MV-4-11 (cell line): ENCODE results near the gene PRKCE.
A peak's percentile ranks its signal among the peaks of the same experiment; 100 is the strongest.
"Not testable (repeated sequence)": the region's sequence is repeated elsewhere in the genome, so short reads cannot be mapped to it uniquely, and the experiment has no call there.

Experiments
- DNase-seq: peaks from one replicate; lab custom pipeline; 2025; lab: John Stamatoyannopoulos, UW

The PRKCE gene

DNA sequence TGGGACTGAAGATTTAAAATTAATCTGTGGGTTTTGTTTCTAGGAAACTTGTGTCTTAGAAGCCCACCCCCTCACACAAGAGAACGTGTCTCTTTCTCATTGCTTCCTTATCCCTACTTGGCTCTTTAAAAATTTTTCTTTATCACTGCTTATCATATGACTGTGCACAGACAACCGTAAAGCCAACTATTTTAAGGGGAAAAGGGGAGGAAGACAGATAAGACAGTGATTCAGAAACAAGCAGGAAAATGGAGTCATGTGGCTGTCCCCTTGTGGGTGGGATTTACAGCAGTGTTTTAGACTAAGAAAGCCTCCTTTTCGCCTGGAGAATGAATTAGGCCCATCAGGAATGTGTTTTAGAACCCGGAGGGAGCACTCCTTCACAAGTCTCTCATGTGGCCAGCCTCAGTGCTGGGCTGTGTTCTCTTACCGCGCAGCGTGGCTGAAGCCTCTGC is 17.6 kb downstream of the PRKCE start:
- no peak for DNase-seq

- no peak for DNase-seq
These were observed 19.2 kb downstream of the PRKCE start for GRCh38 chr2:45670646-45671045.

GRCh38 chr2:45672138-45672537 is 20.7 kb downstream of the PRKCE start:
- DNase-seq, result no peak

DNA sequence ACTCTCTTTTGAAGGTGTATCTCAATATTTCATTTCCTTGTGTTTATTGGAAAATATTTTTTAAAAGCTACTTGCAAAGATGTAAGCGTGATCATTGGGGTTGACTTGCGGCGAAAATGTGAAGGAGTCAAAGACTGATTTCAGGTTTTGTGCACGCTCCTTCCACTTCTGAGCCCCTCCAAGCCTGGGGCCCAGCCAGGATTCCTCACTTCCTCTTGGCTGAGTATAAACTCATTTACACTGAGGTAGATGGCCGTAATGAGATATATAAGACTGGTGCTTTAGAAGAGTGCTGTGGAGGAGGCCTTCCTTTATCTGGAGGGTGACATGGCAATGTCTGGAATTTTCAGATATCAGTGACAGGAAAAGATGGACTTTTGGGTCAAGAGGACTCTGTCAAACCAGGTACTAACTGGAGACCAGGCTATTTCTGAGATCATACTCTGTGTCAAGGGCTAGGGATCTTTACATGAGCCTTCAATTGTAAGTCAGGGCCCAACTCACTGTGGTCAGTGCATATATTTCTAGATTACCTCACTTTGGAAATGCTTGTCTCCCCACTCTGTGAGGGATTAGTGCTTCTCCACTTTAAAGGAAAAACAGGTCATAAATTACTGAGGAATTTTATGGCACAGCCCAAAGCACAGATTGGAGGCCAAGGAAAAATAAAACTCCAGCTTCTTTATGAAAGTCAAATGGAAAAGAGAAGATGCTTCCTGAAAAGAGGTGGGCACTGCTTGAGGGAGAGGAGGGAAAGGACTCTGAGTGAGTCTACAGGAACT is 22.8 kb downstream of the PRKCE start:
- no peak for DNase-seq

DNA sequence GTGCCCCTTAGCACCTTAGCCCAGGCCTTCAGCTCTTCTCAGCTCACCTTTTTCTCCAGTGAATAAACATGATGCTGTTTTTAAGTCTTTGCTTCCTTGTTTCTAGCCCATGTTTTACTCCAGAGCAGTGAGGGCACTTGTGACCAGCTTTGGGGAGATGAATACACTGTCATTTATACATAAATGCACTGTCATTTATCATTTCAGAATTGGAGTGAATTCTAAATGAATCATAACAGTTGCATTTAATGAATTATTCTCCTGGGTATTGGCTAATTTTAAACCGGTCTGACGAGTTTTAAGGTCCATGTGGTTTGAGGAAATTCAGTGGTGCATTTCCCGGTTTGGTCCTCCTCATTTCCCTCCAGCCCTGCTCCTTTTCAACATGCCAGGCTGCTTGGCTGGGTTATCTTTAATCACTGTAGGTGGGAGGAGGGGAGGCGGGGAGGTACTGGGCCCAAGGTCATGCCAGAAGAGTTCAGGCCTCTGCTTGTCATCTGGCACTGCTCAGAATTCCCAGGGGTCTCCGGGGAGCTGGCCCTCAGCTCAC is 23.9 kb downstream of the PRKCE start:
- no peak for DNase-seq

- no peak for DNase-seq
These were observed 24.6 kb downstream of the PRKCE start for GRCh38 chr2:45676088-45676487.

GRCh38 chr2:45678791-45679348 is 27.4 kb downstream of the PRKCE start:
- DNase-seq, result no peak

DNA sequence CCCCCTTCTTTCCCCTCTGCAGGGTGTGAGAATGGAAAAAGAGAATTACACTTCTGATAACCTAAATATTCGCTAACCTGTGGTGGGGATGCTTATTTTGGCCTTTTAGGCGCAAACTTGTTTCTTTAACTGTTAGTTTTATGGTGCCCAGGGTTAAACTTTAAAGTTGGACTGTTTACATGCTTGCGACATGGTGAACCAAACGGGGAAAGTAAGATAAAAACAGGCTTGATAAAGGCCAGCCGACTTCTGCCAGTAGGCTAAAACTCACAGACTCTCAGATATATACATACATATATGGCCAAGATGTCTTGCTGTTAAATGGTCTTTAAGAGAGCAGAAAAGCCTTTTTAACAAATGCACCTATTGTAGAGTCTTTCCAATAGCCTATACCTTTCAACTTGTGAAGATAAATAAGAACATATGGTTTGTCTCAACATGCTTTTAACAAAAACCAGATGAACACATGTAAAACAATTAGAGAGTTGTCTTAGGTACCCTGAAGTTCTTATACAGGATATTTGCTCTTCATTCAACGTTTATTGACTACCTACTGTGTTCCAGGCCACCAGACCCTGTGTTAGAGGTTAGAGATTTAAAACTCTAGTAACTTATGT is 29.0 kb downstream of the PRKCE start:
- no peak for DNase-seq

DNA sequence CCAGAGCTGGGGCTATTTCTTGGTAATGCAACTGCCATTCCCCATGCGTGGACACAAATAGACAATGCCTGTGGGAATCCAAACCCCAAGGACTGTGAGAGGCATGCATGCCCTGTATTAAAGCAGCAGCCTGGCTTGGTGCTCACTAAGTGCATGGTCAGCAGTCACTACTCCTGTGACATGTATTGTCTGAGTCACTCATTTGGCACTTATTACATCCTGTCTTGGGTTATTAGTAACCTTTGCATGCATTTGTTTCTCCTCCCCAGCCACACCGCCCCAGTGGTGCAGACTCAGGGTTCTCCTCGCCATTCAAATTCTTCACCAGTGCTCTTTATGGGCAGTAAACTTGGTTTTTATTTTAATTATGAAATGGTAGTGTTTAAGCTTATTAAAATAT is 30.2 kb downstream of the PRKCE start:
- no peak for DNase-seq

- DNase-seq, result no peak
These were observed 31.8 kb downstream of the PRKCE start for GRCh38 chr2:45683292-45683691.

DNA sequence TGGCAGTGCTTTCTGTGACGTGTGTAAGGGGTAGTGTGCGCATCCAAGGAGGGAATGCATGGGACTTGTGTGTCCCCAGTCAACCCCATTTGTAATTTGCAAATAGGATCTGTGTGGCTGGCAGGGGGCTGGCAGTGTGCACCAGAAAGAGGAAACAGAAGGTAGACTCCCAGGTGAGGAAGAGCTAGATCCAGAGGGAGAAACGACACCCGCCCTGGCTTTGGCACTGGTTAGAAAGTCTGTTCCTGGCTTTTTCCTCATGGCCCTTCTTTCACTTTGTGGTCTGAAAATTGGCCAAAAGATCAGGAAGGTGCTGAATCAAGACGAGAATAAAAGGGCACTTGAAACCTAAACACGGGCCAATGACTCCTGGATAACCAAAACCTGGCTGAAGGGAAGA is 33.3 kb downstream of the PRKCE start:
- DNase-seq, result no peak

GRCh38 chr2:45685260-45685659 is 33.8 kb downstream of the PRKCE start:
- DNase-seq, result no peak

- DNase-seq, result no peak
These were observed 36.5 kb downstream of the PRKCE start for GRCh38 chr2:45687964-45688363.

- DNase-seq, result peak; percentile 82
These were observed 37.2 kb downstream of the PRKCE start for GRCh38 chr2:45688479-45689298.

DNA sequence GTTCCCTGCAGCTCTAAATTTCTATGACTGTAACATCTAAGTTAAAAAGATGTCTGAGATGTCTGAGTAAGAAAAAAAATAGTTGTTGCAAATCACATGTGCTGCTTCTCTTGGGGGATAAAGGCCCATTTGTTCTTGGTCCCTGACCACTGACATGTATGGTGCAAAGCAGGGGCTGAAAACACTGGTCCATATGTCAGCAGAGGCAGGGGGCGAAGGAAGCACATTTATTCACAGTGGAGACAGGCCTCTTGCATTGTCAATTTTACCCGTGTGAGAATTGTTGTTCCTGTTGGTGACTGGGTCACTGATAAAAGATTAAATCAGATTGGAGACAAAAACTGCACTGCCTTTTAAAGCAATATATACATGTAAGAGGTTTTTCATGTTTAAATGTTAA is 38.8 kb downstream of the PRKCE start:
- no peak for DNase-seq

- DNase-seq, result peak; percentile 22
These were observed 39.9 kb downstream of the PRKCE start for GRCh38 chr2:45691171-45691999.

DNA sequence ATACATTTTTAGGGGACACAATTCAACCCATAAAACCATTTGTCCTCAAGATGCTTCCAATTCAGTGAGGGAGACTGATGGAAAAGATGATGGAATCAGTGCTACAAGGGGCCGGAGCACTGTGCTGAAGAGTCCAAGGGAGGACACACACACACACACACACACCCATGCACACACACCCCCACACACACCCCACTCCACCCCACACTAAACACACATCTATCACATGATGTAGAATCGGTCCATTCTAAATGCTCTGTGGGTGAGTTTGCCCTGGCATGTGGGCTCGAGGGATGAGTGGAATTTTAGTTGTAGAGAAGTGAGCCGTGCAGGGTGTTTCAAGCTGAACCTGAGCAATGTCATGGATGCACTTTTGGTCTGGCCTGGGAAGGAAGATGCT is 41.1 kb downstream of the PRKCE start:
- DNase-seq, result no peak

- DNase-seq, result not testable (repeated sequence)
These were observed 44.1 kb downstream of the PRKCE start for GRCh38 chr2:45695480-45696007.

- no peak for DNase-seq
These were observed 45.2 kb downstream of the PRKCE start for GRCh38 chr2:45696708-45697107.

- no peak for DNase-seq
These were observed 45.7 kb downstream of the PRKCE start for GRCh38 chr2:45697190-45697589.

- no peak for DNase-seq
These were observed 47.1 kb downstream of the PRKCE start for GRCh38 chr2:45698554-45698953.
